Endothelial cell of umbilical vein (primary cell): ENCODE measurements around the gene ZSWIM6. TPM values are rescaled to one million over a fixed set of nuclear protein-coding genes. Genes with fewer than 3 reads are reported as not detected.

Source experiments
- BruUV-seq: library from RNA; stranded (reverse); fragments of 400-500 nt; replicated peaks from 2 replicates; lab custom pipeline; 2021; lab: Mats Ljungman, UMichigan
- CTCF ChIA-PET: fragments of 300-600, 350-600 bp; sonication (Branson Sonifier 250); formaldehyde crosslinking; loops from one replicate; lab custom pipeline; 2021; ENCODE audit warnings: antibody characterized with exemption, inconsistent platforms; lab: Charles Lee
- POLR2A ChIA-PET: fragments of 300-600, 350-600 bp; sonication (Branson Sonifier 250); formaldehyde crosslinking; loops from one replicate; lab custom pipeline; 2021; ENCODE audit warnings: antibody characterized with exemption, inconsistent platforms; lab: Charles Lee
- DNase-seq: peaks from one replicate; pipeline ENCODE4 v3.0.0-alpha.2; 2011; ENCODE audit warnings: low read depth, low spot score
- FAIRE-seq: peaks from 2 replicates; lab custom pipeline; 2011; peaks lifted over from hg19 to GRCh38; lab: Jason Lieb, UNC
- H2AFZ ChIP-seq: 2 replicates; pipeline ENCODE4 v1.6.0; 2012; ENCODE audit warnings: low read depth, low read length, control low read depth, inconsistent platforms
- H3K27ac ChIP-seq: 2 replicates; pipeline ENCODE4 v1.5.1; 2011; ENCODE audit warnings: low read depth, mild to moderate bottlenecking, control low read depth, low read length, moderate library complexity; ENCODE audit not compliant: insufficient read depth
- H3K27me3 ChIP-seq, 2 experiments: 2 replicates each; pipeline versions ENCODE4 v1.6.0 to v1.6.1; 2011; ENCODE audit warnings: low read length in 2 of 2, mixed read lengths in 1 of 2; ENCODE audit not compliant: control insufficient read depth in 2 of 2, insufficient read depth in 2 of 2
- H3K36me3 ChIP-seq, 2 experiments: 2 replicates in 1 of 2; 3 replicates in 1 of 2; pipeline ENCODE4 v1.5.1; 2011; ENCODE audit warnings: low read length in 2 of 2, mild to moderate bottlenecking in 1 of 2, moderate library complexity in 1 of 2; ENCODE audit not compliant: control insufficient read depth in 2 of 2, insufficient read depth in 2 of 2; ENCODE audit errors: extremely low read depth in 1 of 2
- H3K4me1 ChIP-seq: 3 replicates; pipeline ENCODE4 v1.5.1; 2011; ENCODE audit warnings: mild to moderate bottlenecking, low read length; ENCODE audit not compliant: control insufficient read depth, insufficient read depth; ENCODE audit errors: extremely low read depth
- H3K4me2 ChIP-seq: 2 replicates; pipeline ENCODE4 v1.6.1; 2011; ENCODE audit warnings: low read length, control low read depth, mixed read lengths; ENCODE audit not compliant: insufficient read depth
- H3K4me3 ChIP-seq, 3 experiments: fragments of 200-600 bp in 1 of 3; sonication (generic), shearing (Covaris generic) in 1 of 3; replicated peaks in 1 of 3; 2 replicates each; pipeline ENCODE4 v1.5.1; 2011 to 2016; ENCODE audit warnings: control low read depth in 3 of 3, low read length in 3 of 3, mild to moderate bottlenecking in 2 of 3, inconsistent platforms in 1 of 3, low read depth in 1 of 3, moderate library complexity in 1 of 3; ENCODE audit not compliant: insufficient read depth in 1 of 3
- H3K79me2 ChIP-seq: 2 replicates; pipeline ENCODE4 v1.6.0; 2012; ENCODE audit warnings: low read length, inconsistent platforms; ENCODE audit not compliant: control insufficient read depth, insufficient read depth
- H3K9ac ChIP-seq: replicated peaks from 2 replicates; pipeline ENCODE3; 2011; ENCODE audit warnings: low read length, control low read depth; ENCODE audit not compliant: insufficient read depth; ENCODE audit errors: extremely low read depth
- H3K9me1 ChIP-seq: replicated peaks from 3 replicates; pipeline ENCODE4 v1.6.0; 2011; ENCODE audit warnings: mild to moderate bottlenecking, low read length; ENCODE audit not compliant: control insufficient read depth, insufficient read depth; ENCODE audit errors: extremely low read depth
- H3K9me3 ChIP-seq: replicated peaks from 2 replicates; pipeline ENCODE4 v1.5.1; 2012; ENCODE audit warnings: low read length, inconsistent platforms; ENCODE audit not compliant: control insufficient read depth, insufficient read depth
- H4K20me1 ChIP-seq: replicated peaks from 2 replicates; pipeline ENCODE3; 2011; ENCODE audit warnings: mild to moderate bottlenecking, low read length; ENCODE audit not compliant: control insufficient read depth, insufficient read depth; ENCODE audit errors: extremely low read depth
- EZH2 ChIP-seq: IDR thresholded peaks from 2 replicates; pipeline ENCODE4 v1.6.1; 2012; ENCODE audit warnings: borderline replicate concordance, low read depth, mild to moderate bottlenecking, moderate library complexity, low read length, inconsistent platforms; ENCODE audit not compliant: severe bottlenecking
- FOS ChIP-seq: IDR thresholded peaks from 2 replicates; pipeline ENCODE4 v1.6.1; 2011; ENCODE audit warnings: mild to moderate bottlenecking, low read length, moderate library complexity, borderline replicate concordance; ENCODE audit not compliant: insufficient read depth
- GATA2 ChIP-seq: IDR thresholded peaks from 2 replicates; pipeline ENCODE4 v1.7.0; 2011; ENCODE audit warnings: low read depth, mild to moderate bottlenecking, moderate library complexity, mixed read lengths, low read length; ENCODE audit not compliant: insufficient read length, insufficient read depth
- JUN ChIP-seq: IDR thresholded peaks from 2 replicates; pipeline ENCODE4 v1.6.1; 2011; ENCODE audit warnings: borderline replicate concordance, low read depth; ENCODE audit not compliant: insufficient read length, insufficient read depth
- MYC ChIP-seq: IDR thresholded peaks from one replicate; pipeline ENCODE4 v1.6.1; 2011; ENCODE audit warnings: mild to moderate bottlenecking, low read depth, low read length
- POLR2A ChIP-seq: IDR thresholded peaks from 2 replicates; pipeline ENCODE4 v1.6.1; 2012; ENCODE audit warnings: low read depth, mild to moderate bottlenecking, control low read depth, low read length
- POLR2AphosphoS5 ChIP-seq: IDR thresholded peaks from 2 replicates; pipeline ENCODE4 v1.6.1; 2012; ENCODE audit warnings: low read depth, mild to moderate bottlenecking, control low read depth, low read length, moderate library complexity; ENCODE audit not compliant: insufficient read depth
- dilution Hi-C: fragments of 300-500 bp; cut with MboI; formaldehyde crosslinking; loops from one replicate; pipeline ENCODE4 v1.15.0; 2019; ENCODE audit warnings: low sequenced_read_pairs; ENCODE audit not compliant: extremely low pct_ligation_motif_present
- intact Hi-C: fragments of 100-400 bp; cut with micrococcal nuclease; formaldehyde crosslinking; loops from one replicate; pipeline ENCODE4 v1.10.0; 2022
- polyA plus RNA-seq, 4 experiments: library from polyadenylated mRNA; depleted of rRNA in 3 of 4; stranded (reverse) in 3 of 4; unstranded in 1 of 4; fragments of >200 nt; gene quantifications; 2 replicates each; pipeline versions ENCODE4 v1.2.1 to v1.2.3, GENCODE V29; 2011 to 2012; ENCODE audit warnings: missing spikeins in 1 of 4
- total RNA-seq: library from RNA; stranded (reverse); gene quantifications from 2 replicates; pipeline ENCODE4 v1.2.3, GENCODE V29; 2021
- TF ChIP-seq, protein P1 (sequence below), 2 donors: IDR thresholded peaks; 1 replicate in 1 of 2; 2 replicates in 1 of 2; pipeline ENCODE4 v1.5.1; 2011; ENCODE audit warnings: low read length in 2 of 2, mild to moderate bottlenecking in 2 of 2, moderate library complexity in 2 of 2, control low read depth in 1 of 2, inconsistent platforms in 1 of 2, low read depth in 1 of 2; ENCODE audit not compliant: insufficient read depth in 1 of 2; ENCODE audit errors: extremely low read depth in 1 of 2
- TF ChIP-seq, protein P2 (sequence below): IDR thresholded peaks from 2 replicates; pipeline ENCODE4 v1.6.1; 2011; ENCODE audit not compliant: insufficient read depth, insufficient read length

The ZSWIM6 gene
- total and polyA plus RNA-seq, 2 donors (not counting 3 experiments of a cell fraction or from before 2014, with no cell fraction given) = 14.9 to 25.3 TPM

DNA sequence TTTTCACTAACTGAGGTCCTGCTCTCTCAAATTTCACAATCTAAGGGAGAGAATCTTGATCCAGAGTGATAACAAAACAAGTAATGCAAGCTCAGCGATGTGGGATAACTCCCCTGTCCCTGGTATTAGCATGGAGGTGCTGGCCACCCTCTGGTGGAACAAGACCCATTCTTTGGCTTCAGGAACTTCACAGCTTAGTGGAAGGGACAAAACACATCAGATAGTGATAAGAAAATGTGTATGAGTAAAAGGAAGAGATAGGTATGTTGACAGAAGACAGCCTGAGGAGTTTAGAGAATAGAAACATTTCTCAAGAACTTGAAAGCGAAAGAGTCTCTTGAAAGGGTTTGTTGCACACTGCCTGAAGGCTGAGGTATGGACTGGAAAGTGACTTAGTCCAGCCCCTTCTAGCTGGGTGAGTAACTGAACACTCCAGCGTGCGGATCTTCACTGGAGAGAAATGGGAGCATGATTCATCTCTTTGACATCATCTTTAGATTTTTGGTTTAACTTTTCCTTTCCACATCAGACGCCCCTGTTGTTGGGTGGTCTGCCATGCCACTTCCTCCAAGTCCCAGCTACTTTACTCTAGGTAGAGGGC lies 25.4 kb upstream of the ZSWIM6 start:
- H3K4me3 ChIP-seq = no peak overlapping the region
- TF ChIP-seq, protein P1, sequence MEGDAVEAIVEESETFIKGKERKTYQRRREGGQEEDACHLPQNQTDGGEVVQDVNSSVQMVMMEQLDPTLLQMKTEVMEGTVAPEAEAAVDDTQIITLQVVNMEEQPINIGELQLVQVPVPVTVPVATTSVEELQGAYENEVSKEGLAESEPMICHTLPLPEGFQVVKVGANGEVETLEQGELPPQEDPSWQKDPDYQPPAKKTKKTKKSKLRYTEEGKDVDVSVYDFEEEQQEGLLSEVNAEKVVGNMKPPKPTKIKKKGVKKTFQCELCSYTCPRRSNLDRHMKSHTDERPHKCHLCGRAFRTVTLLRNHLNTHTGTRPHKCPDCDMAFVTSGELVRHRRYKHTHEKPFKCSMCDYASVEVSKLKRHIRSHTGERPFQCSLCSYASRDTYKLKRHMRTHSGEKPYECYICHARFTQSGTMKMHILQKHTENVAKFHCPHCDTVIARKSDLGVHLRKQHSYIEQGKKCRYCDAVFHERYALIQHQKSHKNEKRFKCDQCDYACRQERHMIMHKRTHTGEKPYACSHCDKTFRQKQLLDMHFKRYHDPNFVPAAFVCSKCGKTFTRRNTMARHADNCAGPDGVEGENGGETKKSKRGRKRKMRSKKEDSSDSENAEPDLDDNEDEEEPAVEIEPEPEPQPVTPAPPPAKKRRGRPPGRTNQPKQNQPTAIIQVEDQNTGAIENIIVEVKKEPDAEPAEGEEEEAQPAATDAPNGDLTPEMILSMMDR (IDR thresholded peaks at IDR 0.05; ENCODE audit: extremely low read depth in 1 of 2, insufficient read depth in 1 of 2, low read depth in 1 of 2, low read length in 2 of 2) = no peak
- no peak for TF ChIP-seq GATA2
- H3K4me1 ChIP-seq = peaks cover 10% of the 10 kb centered on the region
- no peaks in the 10 kb centered on the region for H3K9me3 ChIP-seq
- no peaks in the 10 kb centered on the region for H3K9me1 ChIP-seq
- no peak overlapping the region for H3K4me2 ChIP-seq
- ChIA-PET POLR2A (no interaction called here), CTCF (no interaction called here)
- no peaks in the 10 kb centered on the region for H3K27me3 ChIP-seq
- H3K27ac ChIP-seq = no peak overlapping the region
- H2AFZ ChIP-seq = no peak overlapping the region
- intact Hi-C loops (no loop called here), dilution Hi-C loops (no loop called here)
- no peaks in the 10 kb centered on the region for H4K20me1 ChIP-seq
- H3K79me2 ChIP-seq = no peaks in the 10 kb centered on the region
- FAIRE-seq (no peak), DNase-seq (no peak)
- no peaks in the 10 kb centered on the region for H3K36me3 ChIP-seq
- BruUV-seq = no TSS peak
- no peak overlapping the region for H3K9ac ChIP-seq

DNA sequence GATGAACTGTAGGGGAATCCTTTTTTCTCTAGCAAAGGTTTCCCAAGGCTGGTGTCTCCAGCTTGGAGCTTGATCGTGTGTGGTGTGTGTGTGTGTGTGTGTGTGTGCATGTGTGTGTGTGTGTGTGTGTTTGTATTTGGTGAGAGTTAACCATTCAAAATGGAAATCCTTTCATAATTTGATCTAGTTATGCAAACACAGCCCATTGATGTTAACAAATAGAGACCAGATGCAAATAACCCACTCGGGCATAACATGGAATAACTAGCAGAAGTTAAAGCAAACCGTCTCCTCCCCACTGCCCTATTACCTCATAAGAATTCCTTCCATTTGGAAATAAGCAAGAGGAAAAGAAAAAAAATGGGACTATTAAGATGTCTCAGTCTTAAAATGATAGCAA lies 24.9 kb upstream of the ZSWIM6 start:
- H3K9me1 ChIP-seq = no peaks in the 10 kb centered on the region
- H4K20me1 ChIP-seq = no peaks in the 10 kb centered on the region
- H3K27me3 ChIP-seq = no peaks in the 10 kb centered on the region
- ChIA-PET CTCF (no interaction called here), POLR2A (no interaction called here)
- H3K4me3 ChIP-seq = no peak overlapping the region
- TF ChIP-seq FOS = no peak
- TF ChIP-seq, protein P2, sequence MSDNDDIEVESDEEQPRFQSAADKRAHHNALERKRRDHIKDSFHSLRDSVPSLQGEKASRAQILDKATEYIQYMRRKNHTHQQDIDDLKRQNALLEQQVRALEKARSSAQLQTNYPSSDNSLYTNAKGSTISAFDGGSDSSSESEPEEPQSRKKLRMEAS = no peak
- TF ChIP-seq POLR2AphosphoS5 = no peak
- TF ChIP-seq JUN = no peak
- TF ChIP-seq GATA2 = no peak
- TF ChIP-seq, protein P1 (IDR thresholded peaks at IDR 0.05; ENCODE audit: extremely low read depth in 1 of 2, insufficient read depth in 1 of 2, low read depth in 1 of 2, low read length in 2 of 2) = no peak
- no peak for TF ChIP-seq POLR2A
- no peak for TF ChIP-seq EZH2
- no peak for TF ChIP-seq MYC
- H3K27ac ChIP-seq = no peak overlapping the region
- H2AFZ ChIP-seq = no peak overlapping the region
- no TSS peak for BruUV-seq
- no peak for DNase-seq
- dilution Hi-C loops = no loop called here
- no peaks in the 10 kb centered on the region for H3K36me3 ChIP-seq
- H3K9me3 ChIP-seq = no peaks in the 10 kb centered on the region
- no peak overlapping the region for H3K9ac ChIP-seq
- peaks cover 11% of the 10 kb centered on the region for H3K4me1 ChIP-seq
- no peak for FAIRE-seq
- H3K4me2 ChIP-seq = no peak overlapping the region
- no peaks in the 10 kb centered on the region for H3K79me2 ChIP-seq
- intact Hi-C loops = no loop called here
